Pancreas (tissue), 10 donors: Measurements from ENCODE around the gene BRICD5. TPM values are rescaled to one million over a fixed set of nuclear protein-coding genes. Genes with fewer than 3 reads are reported as not detected.
"Not testable (repeated sequence)": the region's sequence is repeated elsewhere in the genome, so short reads cannot be mapped to it uniquely, and the experiment has no call there.

ENCODE experiments used
- ATAC-seq, 4 donors: fragments of 200-7000 bp; cut with Tn5 transposase; one replicate each; pipeline versions ENCODE4 v1.8.0 to v1.9.1; 2020; ENCODE audit warnings: mild to moderate bottlenecking in 4 of 4, moderate library complexity in 4 of 4
- DNase-seq, 6 donors: peaks; one replicate each; pipeline ENCODE4 v3.0.0-alpha.2; 2020
- FAIRE-seq: peaks from 2 replicates; lab custom pipeline; 2012; peaks lifted over from hg19 to GRCh38; lab: Jason Lieb, UNC
- H3K27ac ChIP-seq, 4 donors: fragments of 200-600 bp; sonication (generic); 1 replicate in 3 of 4; 2 replicates in 1 of 4; pipeline versions ENCODE4 v1.5.0 to v1.8.0; 2020
- H3K27me3 ChIP-seq, 4 donors: fragments of 200-600 bp; one replicate each; pipeline ENCODE4 v1.8.0; 2021
- H3K36me3 ChIP-seq, 3 donors: fragments of 200-600 bp; sonication (generic) in 1 of 3; one replicate each; pipeline versions ENCODE4 v1.5.0 to v1.8.0; 2020 to 2021
- H3K4me1 ChIP-seq, 3 donors: fragments of 200-600 bp; one replicate each; pipeline ENCODE4 v1.8.0; 2021
- H3K4me3 ChIP-seq, 4 donors: fragments of 200-600 bp; sonication (generic) in 2 of 4; one replicate each; pipeline versions ENCODE4 v1.5.0 to v1.8.0; 2020 to 2021
- H3K9me3 ChIP-seq, 4 donors: fragments of 200-600 bp; one replicate each; pipeline ENCODE4 v1.8.0; 2021
- CTCF ChIP-seq, 4 donors: fragments of 200-600 bp; sonication (generic) in 3 of 4; IDR thresholded peaks; one replicate each; pipeline versions ENCODE4 v1.5.0 to v1.8.0; 2021; ENCODE audit warnings: antibody characterized with exemption in 4 of 4
- WGBS, 2 donors: extraction: QIAGEN DNeasy Blood & Tissue Kit; methylation state at CpG; one replicate each; pipeline ENCODE4 v1.1.7; 2013; 5-methylcytosine and 5-hydroxymethylcytosine counted together
- intact Hi-C, 3 donors: fragments of 100-400 bp; cut with DNase I; formaldehyde crosslinking; loops; one replicate each; pipeline versions ENCODE4 v1.11.1 to v1.14.2; 2022
- polyA plus RNA-seq, 2 donors: library from polyadenylated mRNA; stranded (reverse); fragments of 200-250 nt; gene quantifications; one replicate each; pipeline ENCODE4 v1.2.3, GENCODE V29; 2013
- total RNA-seq, 6 donors: library from RNA; stranded (reverse); fragmentation: NEBNext Ultra II Directional in 4 of 6; extraction: Animal tissue kit (Norgen Biotek cat#: 25700) in 4 of 6; gene quantifications; one replicate each; pipeline versions ENCODE4 v1.2.1 to v1.2.4, GENCODE V29; 2021 to 2023
- donor health status: healthy with polysubstance abuse.
- donor health status: DM: no; HTN: no; CAD: no; lungs with moderate emphysema.
- donor health status: DM: no; HTN: no; CAD: no.
- donor health status: control.
- donor health status: control.
- donor health status: Bipolar disorder and iron deficiency.
- donor health status: DM: yes; HTN: yes; CAD: no.
- donor health status: DM: no; HTN: no; CAD: no.
- donor health status: DM: no; HTN: no; CAD: no.
- donor health status: DM: yes; HTN: yes; CAD: no.

BRICD5 gene
- total and polyA plus RNA-seq, 8 donors, result 1.0 to 24.5 (median 2.1) TPM

DNA sequence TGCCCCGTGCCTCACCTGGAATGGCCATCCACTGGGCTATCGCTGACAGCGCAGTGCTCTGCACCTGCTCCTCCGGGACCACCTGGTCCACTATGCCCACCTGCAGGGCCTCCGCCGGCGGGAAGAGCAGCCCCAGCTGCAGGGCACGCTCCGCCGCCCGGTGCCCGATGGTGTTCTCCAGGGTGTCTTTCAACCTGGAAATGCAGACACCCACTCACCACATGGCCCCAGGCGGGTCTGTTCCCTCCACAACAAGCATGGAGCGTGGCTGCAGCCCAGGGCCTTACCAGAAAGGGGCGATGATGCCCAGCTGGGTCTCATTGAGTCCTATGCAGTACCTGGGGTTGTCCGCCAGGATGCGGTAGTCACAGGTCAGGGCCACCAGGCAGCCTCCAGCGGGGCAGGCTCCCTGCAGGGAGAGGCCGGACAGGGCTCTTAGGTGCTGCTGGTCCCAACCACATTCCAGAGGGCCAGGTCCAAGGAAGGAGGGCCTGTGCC lies 32.4 kb upstream of the BRICD5 start:
- Histone ChIP-seq H3K36me3 (peaks cover 0 to 43% (median 10%) of the 10 kb centered on the region in 3 donors), H3K4me3 (no peak overlapping the region), H3K9me3 (no peaks in the 10 kb centered on the region), H3K27ac (no peak overlapping the region), H3K27me3 (no peaks in the 10 kb centered on the region), H3K4me1 (no peaks in the 10 kb centered on the region)
- no peak for TF ChIP-seq CTCF (IDR thresholded peaks at IDR 0.05)
- 95 to 97% methylated on average over 19 of the region's 19 CpGs for WGBS, 2 donors
- intact Hi-C loops, result no loop called here
- FAIRE-seq (no peak), ATAC-seq (no peak), DNase-seq (peak in 2 of 6 donors; percentile 21 to 63)

DNA sequence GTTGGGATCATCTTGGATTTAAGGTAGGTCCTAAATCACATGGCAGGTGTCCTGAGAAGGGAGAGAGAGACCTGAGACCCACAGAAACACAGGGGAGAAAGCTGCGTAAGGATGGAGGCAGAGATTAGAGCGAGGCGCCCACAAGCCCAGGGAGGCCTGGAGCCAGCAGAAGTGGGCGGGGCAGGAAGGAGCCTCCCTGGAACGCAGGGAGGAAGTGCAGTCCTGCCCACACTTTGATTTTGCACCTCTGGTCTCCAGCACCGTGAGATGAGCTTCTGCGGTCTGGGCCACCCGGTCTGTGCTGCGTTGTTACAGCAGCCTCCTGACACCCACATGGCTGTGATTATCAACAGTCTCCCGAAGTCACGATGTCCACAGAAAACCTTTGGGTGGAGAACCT lies 31.9 kb upstream of the BRICD5 start:
- no peak overlapping the region for H3K27ac ChIP-seq
- no peak for TF ChIP-seq CTCF (IDR thresholded peaks at IDR 0.05)
- H3K27me3 ChIP-seq, result no peaks in the 10 kb centered on the region
- no peaks in the 10 kb centered on the region for H3K9me3 ChIP-seq
- DNase-seq (peak in 1 of 6 donors; percentile 21), ATAC-seq (no peak), FAIRE-seq (no peak)
- H3K4me1 ChIP-seq, result no peaks in the 10 kb centered on the region
- H3K36me3 ChIP-seq, result peaks cover 0 to 43% (median 10%) of the 10 kb centered on the region in 3 donors
- no peak overlapping the region for H3K4me3 ChIP-seq
- WGBS, 2 donors, result 90 to 95% methylated on average over 11 of the region's 11 CpGs
- intact Hi-C loops, result no loop called here

DNA sequence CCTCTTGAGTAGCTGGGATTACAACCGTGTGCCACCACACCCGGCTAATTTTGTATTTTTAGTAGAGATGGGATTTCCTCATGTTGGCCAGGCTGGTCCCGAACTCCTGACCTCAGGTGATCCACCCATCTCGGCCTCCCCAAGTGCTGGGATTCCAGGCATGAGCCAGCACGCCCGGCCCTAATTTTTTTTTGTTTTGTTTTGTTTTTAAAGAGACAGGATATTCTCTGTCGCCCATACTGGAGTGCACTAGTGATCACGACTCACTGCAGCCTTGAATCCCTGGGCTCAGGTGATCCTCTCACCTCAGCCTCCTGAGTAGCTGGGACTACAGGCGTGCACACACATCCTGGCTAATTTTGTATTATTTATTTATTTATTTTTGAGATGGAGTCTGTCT lies 29.7 kb upstream of the BRICD5 start:
- H3K4me3 ChIP-seq, H3K27ac ChIP-seq, ATAC-seq, H3K9me3 ChIP-seq, FAIRE-seq, H3K4me1 ChIP-seq, H3K27me3 ChIP-seq, intact Hi-C loops: not testable (repeated sequence)
- peak in 2 of 6 donors; percentile 6 for DNase-seq
- peaks cover 0 to 28% (median 4%) of the 10 kb centered on the region in 3 donors for H3K36me3 ChIP-seq
- WGBS, 2 donors, result 77 to 88% methylated on average over 9 of the region's 9 CpGs

- peak in 2 of 4 donors; percentile 5 to 8 for ATAC-seq
- peak in 2 of 6 donors; percentile 25 to 76 for DNase-seq
- H3K27ac ChIP-seq, result no peak overlapping the region
- 63 to 65% methylated on average over 14 to 15 of the region's 15 CpGs for WGBS, 2 donors
- no peaks in the 10 kb centered on the region for H3K27me3 ChIP-seq
- peaks cover 0 to 6% (median 0%) of the 10 kb centered on the region in 3 donors for H3K4me1 ChIP-seq
- no peak overlapping the region for H3K4me3 ChIP-seq
- peaks cover 0 to 27% (median 10%) of the 10 kb centered on the region in 3 donors for H3K36me3 ChIP-seq
- intact Hi-C loops, result no loop called here
- no peak for TF ChIP-seq CTCF (IDR thresholded peaks at IDR 0.05)
- FAIRE-seq, result no peak
- no peaks in the 10 kb centered on the region for H3K9me3 ChIP-seq
These were observed 28.4 kb upstream of the BRICD5 start for GRCh38 chr16:2238838-2239675.

GRCh38 chr16:2238150-2238837 lies 27.6 kb upstream of the BRICD5 start:
- Histone ChIP-seq H3K4me1 (peaks cover 0 to 6% (median 0%) of the 10 kb centered on the region in 3 donors), H3K27me3 (no peaks in the 10 kb centered on the region), H3K36me3 (peaks cover 4 to 24% (median 16%) of the 10 kb centered on the region in 3 donors), H3K27ac (no peak overlapping the region), H3K9me3 (no peaks in the 10 kb centered on the region), H3K4me3 (no peak overlapping the region)
- peak in 3 of 4 donors; percentile 4 to 13 (median 7) for ATAC-seq
- FAIRE-seq, result no peak
- TF ChIP-seq CTCF (IDR thresholded peaks at IDR 0.05), result no peak
- 46 to 51% methylated on average over 15 to 18 of the region's 18 CpGs for WGBS, 2 donors
- peak in 2 of 6 donors; percentile 40 to 64 for DNase-seq
- intact Hi-C loops, result no loop called here
